ENCODE measurements around the gene INO80C. TPM values are rescaled to one million over a fixed set of nuclear protein-coding genes. Genes with fewer than 3 reads are reported as not detected.

Gene INO80C
- total RNA-seq, 1 donor from 2014 or later, result 31.6 TPM

DNA sequence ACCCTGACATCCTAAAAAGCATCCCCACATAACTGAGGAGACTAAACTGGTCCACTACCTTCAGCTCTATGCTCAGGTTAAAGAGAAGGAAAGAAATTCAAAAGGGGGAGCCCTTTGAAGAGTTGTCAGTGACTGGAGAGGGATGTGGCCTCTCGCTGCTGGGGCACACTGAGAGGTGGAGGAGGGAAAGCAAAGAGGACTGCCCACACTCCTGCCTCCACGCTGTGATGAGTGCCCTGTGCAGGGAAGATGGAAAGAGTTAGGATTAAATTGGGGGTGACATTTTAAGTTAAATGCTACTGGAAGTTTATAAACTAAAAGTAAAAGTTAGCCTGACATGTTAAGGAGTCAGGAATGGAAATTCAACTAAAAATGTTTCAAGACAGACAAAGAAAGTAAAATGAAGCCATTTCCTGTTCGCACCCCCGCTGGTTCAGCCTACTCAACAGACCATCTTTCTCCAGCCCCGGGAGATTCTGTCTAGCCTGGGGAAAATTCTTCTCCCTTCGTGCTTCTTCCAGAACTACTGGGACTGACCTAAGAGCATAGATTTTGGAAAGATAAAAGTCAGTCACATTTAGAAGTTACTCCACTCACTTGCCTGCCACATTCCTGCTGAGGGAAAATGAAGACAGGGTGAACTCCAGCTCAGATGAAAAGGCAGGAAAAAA is 17.8 kb upstream of the INO80C start:
- Mint-ChIP-seq H3K9me3 (ENCODE audit: low read depth) (no peaks in the 10 kb centered on the region), H3K27ac (no peak overlapping the region), H3K27me3 (peaks cover 8% of the 10 kb centered on the region), H3K4me1 (ENCODE audit: low read depth) (no peaks in the 10 kb centered on the region), H3K36me3 (ENCODE audit: insufficient read depth) (no peaks in the 10 kb centered on the region), H3K4me3 (ENCODE audit: low read depth) (no peak overlapping the region)
- TF ChIP-seq, protein P1, sequence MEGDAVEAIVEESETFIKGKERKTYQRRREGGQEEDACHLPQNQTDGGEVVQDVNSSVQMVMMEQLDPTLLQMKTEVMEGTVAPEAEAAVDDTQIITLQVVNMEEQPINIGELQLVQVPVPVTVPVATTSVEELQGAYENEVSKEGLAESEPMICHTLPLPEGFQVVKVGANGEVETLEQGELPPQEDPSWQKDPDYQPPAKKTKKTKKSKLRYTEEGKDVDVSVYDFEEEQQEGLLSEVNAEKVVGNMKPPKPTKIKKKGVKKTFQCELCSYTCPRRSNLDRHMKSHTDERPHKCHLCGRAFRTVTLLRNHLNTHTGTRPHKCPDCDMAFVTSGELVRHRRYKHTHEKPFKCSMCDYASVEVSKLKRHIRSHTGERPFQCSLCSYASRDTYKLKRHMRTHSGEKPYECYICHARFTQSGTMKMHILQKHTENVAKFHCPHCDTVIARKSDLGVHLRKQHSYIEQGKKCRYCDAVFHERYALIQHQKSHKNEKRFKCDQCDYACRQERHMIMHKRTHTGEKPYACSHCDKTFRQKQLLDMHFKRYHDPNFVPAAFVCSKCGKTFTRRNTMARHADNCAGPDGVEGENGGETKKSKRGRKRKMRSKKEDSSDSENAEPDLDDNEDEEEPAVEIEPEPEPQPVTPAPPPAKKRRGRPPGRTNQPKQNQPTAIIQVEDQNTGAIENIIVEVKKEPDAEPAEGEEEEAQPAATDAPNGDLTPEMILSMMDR (IDR thresholded peaks at IDR 0.05; ENCODE audit: unreplicated experiment), result no peak
- DNase-seq (ENCODE audit: low spot score, unreplicated experiment), result no peak

- peaks cover 11% of the 10 kb centered on the region for H3K27me3 Mint-ChIP-seq
- no peak overlapping the region for H3K27ac Mint-ChIP-seq
Observed at GRCh38 chr18:35514752-35515459, 17.1 kb upstream of the INO80C start.

GRCh38 chr18:35514283-35514682 is 16.5 kb upstream of the INO80C start:
- no peak overlapping the region for H3K4me3 Mint-ChIP-seq (ENCODE audit: low read depth)
- H3K9me3 Mint-ChIP-seq (ENCODE audit: low read depth), result no peaks in the 10 kb centered on the region
- peaks cover 12% of the 10 kb centered on the region for H3K27me3 Mint-ChIP-seq
- no peaks in the 10 kb centered on the region for H3K36me3 Mint-ChIP-seq (ENCODE audit: insufficient read depth)
- no peak overlapping the region for H3K27ac Mint-ChIP-seq
- TF ChIP-seq, protein P1 (IDR thresholded peaks at IDR 0.05; ENCODE audit: unreplicated experiment), result no peak
- H3K4me1 Mint-ChIP-seq (ENCODE audit: low read depth), result no peaks in the 10 kb centered on the region
- no peak for DNase-seq (ENCODE audit: low spot score, unreplicated experiment)

More at GRCh38 chr18:35514752-35515459, 17.1 kb upstream of the INO80C start:
- Mint-ChIP-seq H3K4me1 (ENCODE audit: low read depth) (no peaks in the 10 kb centered on the region), H3K4me3 (ENCODE audit: low read depth) (no peak overlapping the region), H3K36me3 (ENCODE audit: insufficient read depth) (no peaks in the 10 kb centered on the region), H3K9me3 (ENCODE audit: low read depth) (no peaks in the 10 kb centered on the region)
- DNase-seq (ENCODE audit: low spot score, unreplicated experiment), result no peak
- TF ChIP-seq, protein P1 (IDR thresholded peaks at IDR 0.05; ENCODE audit: unreplicated experiment), result no peak

DNA sequence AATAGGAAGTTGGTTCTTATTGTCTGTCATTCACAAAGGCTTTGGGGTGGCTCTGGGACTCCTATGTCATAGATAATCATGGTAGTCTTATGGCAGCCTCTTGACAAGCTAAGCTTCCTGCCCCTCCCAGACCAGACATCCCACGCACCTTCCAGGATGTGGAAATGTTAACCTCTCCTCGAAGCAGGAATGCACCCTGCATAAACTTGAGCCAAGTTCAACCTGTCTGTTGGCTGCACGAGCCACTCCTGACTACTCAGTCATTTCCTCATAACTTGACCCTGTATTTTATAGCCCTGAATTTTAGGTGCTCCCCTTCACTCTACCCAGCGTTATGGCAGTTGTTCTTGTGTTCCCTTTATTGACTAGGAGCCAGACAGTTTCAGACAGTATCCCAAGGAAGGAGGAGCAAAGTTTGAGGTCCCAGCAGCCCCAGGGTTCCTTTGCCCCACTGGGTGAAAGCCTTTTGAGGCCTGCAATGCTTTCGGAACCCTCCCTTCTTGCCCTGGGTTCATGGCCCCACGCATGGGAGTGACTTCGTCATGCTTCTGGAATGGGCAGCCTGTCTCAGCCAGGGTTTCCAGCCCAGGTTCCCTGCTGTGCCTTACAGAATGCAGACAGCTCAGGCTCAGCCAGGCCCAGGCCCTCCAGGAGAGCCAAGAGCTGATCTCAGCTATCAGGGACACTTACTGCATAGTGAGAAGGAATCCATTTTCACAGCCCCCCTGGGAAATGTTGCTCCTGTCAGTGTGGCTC is 15.6 kb upstream of the INO80C start:
- Mint-ChIP-seq H3K27me3 (peaks cover 12% of the 10 kb centered on the region), H3K27ac (no peak overlapping the region), H3K36me3 (ENCODE audit: insufficient read depth) (no peaks in the 10 kb centered on the region), H3K9me3 (ENCODE audit: low read depth) (no peaks in the 10 kb centered on the region), H3K4me3 (ENCODE audit: low read depth) (no peak overlapping the region), H3K4me1 (ENCODE audit: low read depth) (no peaks in the 10 kb centered on the region)
- TF ChIP-seq, protein P1 (IDR thresholded peaks at IDR 0.05; ENCODE audit: unreplicated experiment), result no peak
- DNase-seq (ENCODE audit: low spot score, unreplicated experiment), result no peak

GRCh38 chr18:35512761-35513160 is 15.0 kb upstream of the INO80C start:
- Mint-ChIP-seq H3K4me3 (ENCODE audit: low read depth) (no peak overlapping the region), H3K9me3 (ENCODE audit: low read depth) (no peaks in the 10 kb centered on the region), H3K36me3 (ENCODE audit: insufficient read depth) (no peaks in the 10 kb centered on the region), H3K27me3 (peaks cover 12% of the 10 kb centered on the region), H3K27ac (no peak overlapping the region), H3K4me1 (ENCODE audit: low read depth) (no peaks in the 10 kb centered on the region)
- TF ChIP-seq, protein P1 (IDR thresholded peaks at IDR 0.05; ENCODE audit: unreplicated experiment), result no peak
- DNase-seq (ENCODE audit: low spot score, unreplicated experiment), result no peak

Measured in progenitor cell of endocrine pancreas (in vitro differentiated cells).